ENCODE results near the gene CUBN. TPM values are rescaled to one million over a fixed set of nuclear protein-coding genes. Genes with fewer than 3 reads are reported as not detected.

The CUBN gene
- polyA plus RNA-seq, 2 of the 4 experiments (the other 2 are of a cell fraction) = 0.08 to 0.28 TPM

GRCh38 chr10:16816830-16817124 is 312.8 kb downstream of the CUBN start:
- Histone ChIP-seq H3K4me2 (peak overlapping the region; percentile 87), H3K4me3 (peak overlapping the region; percentile 75), H3K4me1 (peaks cover 16% of the 10 kb centered on the region), H3K9me3 (peaks cover 4% of the 10 kb centered on the region; the same call in 2 of the 3 replicates), H3K27ac (peak overlapping the region; percentile 84 to 89)
- DNase-seq (ENCODE audit: low read depth in 1 of 2, low spot score in 1 of 2) (peak in 1 of 2 experiments; percentile 17), FAIRE-seq (no peak), ATAC-seq (peak in 1 of 2 experiments; percentile 41; a peak in 2 of 6 replicates)
- ChIA-PET CTCF (interaction anchor here (1.0 kb wide), 1 partner anchor 440 kb away, joined by 3 read pairs; no protein-coding TSS in a partner anchor), POLR2A (interaction anchor here (1.2 to 1.5 kb wide), 2 partner anchors 384 to 412 kb away, joined by 5 to 8 read pairs; partner anchors contain the start of gene TRDMT1)
- TF ChIP-seq HES2 (IDR thresholded peaks at IDR 0.05) (no peak), E2F6 (IDR thresholded peaks at IDR 0.05; ENCODE audit: borderline replicate concordance, low read depth) (no peak), RARB (CRISPR knock-in tag; IDR thresholded peaks at IDR 0.05) (no peak), MAZ (IDR thresholded peaks at IDR 0.05; ENCODE audit: borderline replicate concordance, low read depth, low read length) (no peak), JUNB (IDR thresholded peaks at IDR 0.05) (no peak), JUN (IDR thresholded peaks at IDR 0.05) (no peak), FOSB (CRISPR knock-in tag; IDR thresholded peaks at IDR 0.05) (no peak), ZC3H11A (IDR thresholded peaks at IDR 0.05) (no peak), HEYL (CRISPR knock-in tag; IDR thresholded peaks at IDR 0.05) (no peak), CBX8 (IDR thresholded peaks at IDR 0.05) (no peak), GATA3 (IDR thresholded peaks at IDR 0.05; ENCODE audit: borderline replicate concordance) (no peak), KDM1A (IDR thresholded peaks at IDR 0.05; ENCODE audit: low read depth) (no peak), ELK1 (IDR thresholded peaks at IDR 0.05; ENCODE audit: low read depth, low read length) (no peak), RAD21 (conservative IDR thresholded peaks at IDR 0.05 in 1 of 2, IDR thresholded peaks at IDR 0.05 in 1 of 2) (no peak), EHF (CRISPR knock-in tag; IDR thresholded peaks at IDR 0.05) (no peak), MAX (IDR thresholded peaks at IDR 0.05) (no peak; the same call in 1 of the 2 replicates), EHMT2 (IDR thresholded peaks at IDR 0.05; ENCODE audit: low read depth) (no peak), CBX2 (IDR thresholded peaks at IDR 0.05; ENCODE audit: borderline replicate concordance, low read depth) (no peak)
- 0% methylated on average over 7 of the region's 12 CpGs for WGBS (ENCODE audit: missing lambda C conversion rate)

GRCh38 chr10:16816171-16816570 is 313.4 kb downstream of the CUBN start:
- no peak for ATAC-seq
- Histone ChIP-seq H3K4me3 (peak overlapping the region; percentile 75), H3K9me3 (no peaks in the 10 kb centered on the region), H3K4me2 (peak overlapping the region; percentile 87), H3K4me1 (peaks cover 16% of the 10 kb centered on the region), H3K27ac (peak overlapping the region in 1 of 2 experiments; percentile 89; a peak in 3 of 6 replicates)
- TF ChIP-seq HOXA7 (CRISPR knock-in tag; IDR thresholded peaks at IDR 0.05) = no peak
- TF ChIP-seq SMC3 (IDR thresholded peaks at IDR 0.05) = no peak
- no peak for TF ChIP-seq MAFK (IDR thresholded peaks at IDR 0.05; ENCODE audit: partially characterized antibody)
- TF ChIP-seq FOXS1 (CRISPR knock-in tag; IDR thresholded peaks at IDR 0.05) = no peak
- TF ChIP-seq POLR2AphosphoS2 (conservative IDR thresholded peaks at IDR 0.05; ENCODE audit: low read length) = no peak
- no peak for TF ChIP-seq HOXB13 (CRISPR knock-in tag; IDR thresholded peaks at IDR 0.05; ENCODE audit: low read depth)
- no peak for TF ChIP-seq CBX2 (IDR thresholded peaks at IDR 0.05; ENCODE audit: borderline replicate concordance, low read depth)
- TF ChIP-seq REST (IDR thresholded peaks at IDR 0.05) = no peak
- TF ChIP-seq HDAC2 (IDR thresholded peaks at IDR 0.05) = no peak
- TF ChIP-seq FOSB (CRISPR knock-in tag; IDR thresholded peaks at IDR 0.05) = no peak
- no peak for TF ChIP-seq ZSCAN20 (CRISPR knock-in tag; IDR thresholded peaks at IDR 0.05)
- no peak for TF ChIP-seq NFE2L2 (conservative IDR thresholded peaks at IDR 0.05; ENCODE audit: low read length)
- TF ChIP-seq HOXB5 (CRISPR knock-in tag; IDR thresholded peaks at IDR 0.05) = no peak
- no peak for TF ChIP-seq BCL3 (IDR thresholded peaks at IDR 0.05)
- no peak for TF ChIP-seq EHMT2 (IDR thresholded peaks at IDR 0.05; ENCODE audit: low read depth)
- TF ChIP-seq EHF (CRISPR knock-in tag; IDR thresholded peaks at IDR 0.05) = no peak
- TF ChIP-seq GATA3 (IDR thresholded peaks at IDR 0.05; ENCODE audit: borderline replicate concordance) = no peak
- no peak for TF ChIP-seq NPAS2 (CRISPR knock-in tag; IDR thresholded peaks at IDR 0.05; ENCODE audit: borderline replicate concordance)
- ChIA-PET POLR2A (no interaction called here), CTCF (no interaction called here)
- no peak for DNase-seq (ENCODE audit: low read depth in 1 of 2, low spot score in 1 of 2)
- no peak for FAIRE-seq
- 79% methylated on average over 4 of the region's 4 CpGs for WGBS (ENCODE audit: missing lambda C conversion rate)
